HL-60 (cell line): ENCODE measurements around the gene DHX35.

Experiments
- CTCF ChIP-seq: IDR thresholded peaks from one replicate; pipeline ENCODE4 v1.5.1; 2011; ENCODE audit warnings: low read length, control low read depth, inconsistent platforms; ENCODE audit not compliant: insufficient read depth
- POLR2AphosphoS5 ChIP-seq: IDR thresholded peaks from 2 replicates; pipeline ENCODE4 v1.6.1; 2012; ENCODE audit warnings: low read depth
- TF ChIP-seq, protein P1 (sequence below): IDR thresholded peaks from 2 replicates; pipeline ENCODE4 v1.6.1; 2012; ENCODE audit warnings: low read depth; ENCODE audit not compliant: insufficient replicate concordance

GRCh38 chr20:39089029-39089428 lies 126.9 kb downstream of the DHX35 start:
- TF ChIP-seq CTCF: no peak
- TF ChIP-seq, protein P1, sequence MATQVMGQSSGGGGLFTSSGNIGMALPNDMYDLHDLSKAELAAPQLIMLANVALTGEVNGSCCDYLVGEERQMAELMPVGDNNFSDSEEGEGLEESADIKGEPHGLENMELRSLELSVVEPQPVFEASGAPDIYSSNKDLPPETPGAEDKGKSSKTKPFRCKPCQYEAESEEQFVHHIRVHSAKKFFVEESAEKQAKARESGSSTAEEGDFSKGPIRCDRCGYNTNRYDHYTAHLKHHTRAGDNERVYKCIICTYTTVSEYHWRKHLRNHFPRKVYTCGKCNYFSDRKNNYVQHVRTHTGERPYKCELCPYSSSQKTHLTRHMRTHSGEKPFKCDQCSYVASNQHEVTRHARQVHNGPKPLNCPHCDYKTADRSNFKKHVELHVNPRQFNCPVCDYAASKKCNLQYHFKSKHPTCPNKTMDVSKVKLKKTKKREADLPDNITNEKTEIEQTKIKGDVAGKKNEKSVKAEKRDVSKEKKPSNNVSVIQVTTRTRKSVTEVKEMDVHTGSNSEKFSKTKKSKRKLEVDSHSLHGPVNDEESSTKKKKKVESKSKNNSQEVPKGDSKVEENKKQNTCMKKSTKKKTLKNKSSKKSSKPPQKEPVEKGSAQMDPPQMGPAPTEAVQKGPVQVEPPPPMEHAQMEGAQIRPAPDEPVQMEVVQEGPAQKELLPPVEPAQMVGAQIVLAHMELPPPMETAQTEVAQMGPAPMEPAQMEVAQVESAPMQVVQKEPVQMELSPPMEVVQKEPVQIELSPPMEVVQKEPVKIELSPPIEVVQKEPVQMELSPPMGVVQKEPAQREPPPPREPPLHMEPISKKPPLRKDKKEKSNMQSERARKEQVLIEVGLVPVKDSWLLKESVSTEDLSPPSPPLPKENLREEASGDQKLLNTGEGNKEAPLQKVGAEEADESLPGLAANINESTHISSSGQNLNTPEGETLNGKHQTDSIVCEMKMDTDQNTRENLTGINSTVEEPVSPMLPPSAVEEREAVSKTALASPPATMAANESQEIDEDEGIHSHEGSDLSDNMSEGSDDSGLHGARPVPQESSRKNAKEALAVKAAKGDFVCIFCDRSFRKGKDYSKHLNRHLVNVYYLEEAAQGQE: no peak
- TF ChIP-seq POLR2AphosphoS5: no peak
